Breast epithelium (tissue), 3 donors: ENCODE data around the gene ENC1.

Experiments
- CTCF ChIP-seq, 3 donors: fragments of 450-650 bp; IDR thresholded peaks; one replicate each; pipeline ENCODE4 v1.5.1; 2016 to 2017; ENCODE audit warnings: antibody characterized with exemption in 3 of 3, mild to moderate bottlenecking in 3 of 3, moderate library complexity in 3 of 3
- POLR2AphosphoS5 ChIP-seq, 3 donors: sonication (generic); formaldehyde crosslinking; IDR thresholded peaks; one replicate each; pipeline ENCODE4 v1.6.1; 2017; ENCODE audit warnings: antibody characterized with exemption in 3 of 3

GRCh38 chr5:74667396-74667795 is 26.9 kb upstream of the ENC1 start:
- no peak for TF ChIP-seq CTCF (IDR thresholded peaks at IDR 0.05)
- no peak for TF ChIP-seq POLR2AphosphoS5 (IDR thresholded peaks at IDR 0.05)
